ENCODE results near the gene ERP27.

ERP27 gene

DNA sequence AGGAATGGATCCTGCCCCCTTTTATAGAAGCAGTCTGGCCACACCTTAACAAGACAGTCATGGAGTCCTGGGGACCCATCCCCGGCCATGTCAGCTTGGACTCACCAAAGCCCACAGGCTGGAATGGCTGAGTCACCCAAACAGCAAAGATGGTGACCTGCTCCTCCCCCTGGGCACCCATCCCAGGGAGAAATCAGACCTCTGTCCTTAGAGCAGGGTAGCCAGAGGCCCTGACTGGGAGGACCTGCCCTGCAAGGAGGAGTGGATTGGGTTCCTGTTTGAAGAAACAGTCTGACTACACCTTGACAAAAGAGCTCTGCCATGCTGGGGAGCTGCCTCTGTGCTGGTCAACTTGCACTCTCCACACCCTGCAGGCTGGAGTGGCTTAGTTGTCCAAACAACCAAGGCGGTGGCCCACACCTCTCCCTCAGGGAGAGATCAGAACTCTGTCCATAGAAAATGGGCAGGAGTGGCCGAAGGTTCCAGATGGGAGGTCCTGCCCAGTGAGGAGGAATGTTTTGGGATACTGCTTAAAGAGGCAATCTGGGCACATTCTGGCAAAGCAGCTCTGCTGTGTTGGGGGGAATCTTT, 69.3 kb downstream of the ERP27 start:
- peak; percentile 24 for DNase-seq (ENCODE audit: low read depth)

Measured in ELR (cell line).